Measurements from ENCODE around the gene GNAQ. TPM values are rescaled to one million over a fixed set of nuclear protein-coding genes. Genes with fewer than 3 reads are reported as not detected.

The GNAQ gene
- total RNA-seq, 1 experiment from 2014 or later, result 38.2 TPM

DNA sequence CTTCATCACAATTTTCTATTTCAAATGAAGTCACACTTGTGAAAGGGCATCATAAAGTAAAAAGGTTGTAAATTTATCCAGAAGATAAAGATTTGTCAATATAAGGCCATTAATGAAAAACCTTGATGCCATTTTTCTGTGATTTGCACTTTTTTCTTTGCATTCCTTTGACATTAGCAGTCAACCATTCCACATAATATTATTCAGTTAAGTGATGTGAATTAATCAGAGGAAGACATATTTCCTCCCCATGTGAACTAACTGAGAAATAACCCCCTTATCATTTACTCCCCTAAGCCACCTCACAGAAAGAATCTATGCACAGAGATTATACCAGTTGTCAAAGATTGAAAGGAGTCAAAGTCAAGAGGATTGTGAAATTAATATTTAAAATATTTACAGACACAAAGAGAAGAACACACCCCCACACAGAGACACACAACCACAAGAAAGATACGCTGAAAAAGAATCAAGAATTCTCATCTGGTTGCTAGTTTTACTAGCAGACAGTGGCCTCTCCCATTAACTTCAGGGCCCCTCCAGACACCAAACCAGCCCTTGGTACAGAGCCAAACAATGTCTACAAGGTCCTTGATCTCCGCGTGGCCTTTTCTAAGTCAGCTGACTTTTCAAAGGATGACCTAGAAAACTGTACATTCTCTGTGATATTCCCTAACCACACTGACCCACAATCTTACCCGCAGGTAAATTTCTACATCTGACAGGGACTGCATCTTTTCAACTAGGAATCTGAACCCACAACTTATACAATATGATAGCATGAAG is 29.5 kb downstream of the GNAQ start:
- Mint-ChIP-seq H3K4me3 (ENCODE audit: unreplicated experiment) (no peak overlapping the region), H3K27me3 (ENCODE audit: insufficient read depth, unreplicated experiment) (no peaks in the 10 kb centered on the region), H3K27ac (ENCODE audit: low read depth, unreplicated experiment) (no peak overlapping the region), H3K9me3 (ENCODE audit: unreplicated experiment) (peaks cover 7% of the 10 kb centered on the region), H3K36me3 (ENCODE audit: insufficient read depth, unreplicated experiment) (peaks cover 8% of the 10 kb centered on the region), H3K4me1 (ENCODE audit: insufficient read depth, unreplicated experiment) (peaks cover 26% of the 10 kb centered on the region)
- ChIA-PET CTCF (interaction anchor here (0.7 to 0.9 kb wide), 2 partner anchors 25 to 38 kb away, joined by 3 to 4 read pairs; no protein-coding TSS in a partner anchor), POLR2A (interaction anchor here (0.8 kb wide), 1 partner anchor 25 kb away, joined by 3 read pairs; no protein-coding TSS in a partner anchor)
- intact Hi-C loops (cut with micrococcal nuclease), result no loop called here
- BruUV-seq (replicated peaks), result no TSS peak
- TF ChIP-seq, protein P1, sequence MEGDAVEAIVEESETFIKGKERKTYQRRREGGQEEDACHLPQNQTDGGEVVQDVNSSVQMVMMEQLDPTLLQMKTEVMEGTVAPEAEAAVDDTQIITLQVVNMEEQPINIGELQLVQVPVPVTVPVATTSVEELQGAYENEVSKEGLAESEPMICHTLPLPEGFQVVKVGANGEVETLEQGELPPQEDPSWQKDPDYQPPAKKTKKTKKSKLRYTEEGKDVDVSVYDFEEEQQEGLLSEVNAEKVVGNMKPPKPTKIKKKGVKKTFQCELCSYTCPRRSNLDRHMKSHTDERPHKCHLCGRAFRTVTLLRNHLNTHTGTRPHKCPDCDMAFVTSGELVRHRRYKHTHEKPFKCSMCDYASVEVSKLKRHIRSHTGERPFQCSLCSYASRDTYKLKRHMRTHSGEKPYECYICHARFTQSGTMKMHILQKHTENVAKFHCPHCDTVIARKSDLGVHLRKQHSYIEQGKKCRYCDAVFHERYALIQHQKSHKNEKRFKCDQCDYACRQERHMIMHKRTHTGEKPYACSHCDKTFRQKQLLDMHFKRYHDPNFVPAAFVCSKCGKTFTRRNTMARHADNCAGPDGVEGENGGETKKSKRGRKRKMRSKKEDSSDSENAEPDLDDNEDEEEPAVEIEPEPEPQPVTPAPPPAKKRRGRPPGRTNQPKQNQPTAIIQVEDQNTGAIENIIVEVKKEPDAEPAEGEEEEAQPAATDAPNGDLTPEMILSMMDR (IDR thresholded peaks at IDR 0.05; ENCODE audit: unreplicated experiment), result no peak
- DNase-seq (ENCODE audit: unreplicated experiment), result no peak

DNA sequence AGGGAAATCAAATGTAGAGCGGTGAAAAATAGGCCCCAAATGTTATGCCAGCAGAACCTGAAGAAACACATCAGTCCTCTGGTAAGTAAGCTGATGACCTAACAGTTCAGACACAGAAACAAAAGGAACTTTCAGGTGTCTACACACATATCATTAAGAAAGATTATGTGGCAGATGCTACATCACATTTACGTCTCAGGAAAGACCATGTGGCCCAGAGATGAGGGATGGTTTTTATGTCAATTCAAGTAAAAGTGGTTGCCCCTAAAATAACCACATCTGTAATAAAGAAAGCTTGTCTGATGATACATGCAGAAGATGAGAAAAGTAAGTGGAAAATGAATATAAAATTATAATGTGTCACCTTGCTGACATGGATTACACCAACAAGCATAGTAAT is 31.4 kb downstream of the GNAQ start:
- ChIA-PET CTCF (interaction anchor here (1.3 kb wide), 1 partner anchor 36 kb away, joined by 3 read pairs; no protein-coding TSS in a partner anchor), POLR2A (interaction anchor here (0.6 to 2.0 kb wide), 5 partner anchors 14 to 32 kb away, joined by 3 to 4 read pairs (median 3); no protein-coding TSS in a partner anchor)
- BruUV-seq (replicated peaks), result no TSS peak
- no peaks in the 10 kb centered on the region for H3K27me3 Mint-ChIP-seq (ENCODE audit: insufficient read depth, unreplicated experiment)
- H3K9me3 Mint-ChIP-seq (ENCODE audit: unreplicated experiment), result peaks cover 7% of the 10 kb centered on the region
- TF ChIP-seq, protein P1 (IDR thresholded peaks at IDR 0.05; ENCODE audit: unreplicated experiment), result no peak
- no peak overlapping the region for H3K27ac Mint-ChIP-seq (ENCODE audit: low read depth, unreplicated experiment)
- intact Hi-C loops (cut with micrococcal nuclease), result no loop called here
- H3K4me1 Mint-ChIP-seq (ENCODE audit: insufficient read depth, unreplicated experiment), result peaks cover 26% of the 10 kb centered on the region
- no peak overlapping the region for H3K4me3 Mint-ChIP-seq (ENCODE audit: unreplicated experiment)
- H3K36me3 Mint-ChIP-seq (ENCODE audit: insufficient read depth, unreplicated experiment), result peaks cover 8% of the 10 kb centered on the region
- DNase-seq (ENCODE audit: unreplicated experiment), result no peak

DNA sequence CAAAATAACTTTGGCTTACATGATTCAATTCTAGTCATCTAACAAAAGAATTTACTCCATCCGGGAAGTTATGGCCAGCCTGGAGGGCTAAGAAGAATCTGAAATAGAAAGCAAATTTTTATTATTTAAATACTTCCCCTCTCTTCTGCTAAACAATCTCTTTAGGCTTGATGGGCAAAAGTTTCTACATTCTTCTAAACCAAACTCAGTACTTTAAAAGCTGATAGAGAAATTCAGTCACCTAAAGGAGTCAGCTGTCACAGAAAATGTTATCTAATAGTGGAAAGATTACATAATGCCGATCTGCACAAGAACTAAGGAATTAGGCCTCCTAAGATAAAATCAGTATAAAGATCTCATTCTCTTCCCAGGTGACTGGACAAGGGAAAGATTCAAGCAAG is 32.4 kb downstream of the GNAQ start:
- no peak for DNase-seq (ENCODE audit: unreplicated experiment)
- peaks cover 19% of the 10 kb centered on the region for H3K4me1 Mint-ChIP-seq (ENCODE audit: insufficient read depth, unreplicated experiment)
- ChIA-PET POLR2A (interaction anchor here (0.7 to 2.0 kb wide), 5 partner anchors 9 to 576 kb away, joined by 3 to 4 read pairs (median 3); no protein-coding TSS in a partner anchor), CTCF (interaction anchor here (0.5 to 1.3 kb wide), 2 partner anchors 36 to 543 kb away, joined by 3 read pairs; no protein-coding TSS in a partner anchor)
- TF ChIP-seq, protein P1 (IDR thresholded peaks at IDR 0.05; ENCODE audit: unreplicated experiment), result no peak
- H3K4me3 Mint-ChIP-seq (ENCODE audit: unreplicated experiment), result no peak overlapping the region
- no peak overlapping the region for H3K27ac Mint-ChIP-seq (ENCODE audit: low read depth, unreplicated experiment)
- H3K9me3 Mint-ChIP-seq (ENCODE audit: unreplicated experiment), result peaks cover under 1% of the 10 kb centered on the region
- peaks cover 8% of the 10 kb centered on the region for H3K36me3 Mint-ChIP-seq (ENCODE audit: insufficient read depth, unreplicated experiment)
- BruUV-seq (replicated peaks), result no TSS peak
- intact Hi-C loops (cut with micrococcal nuclease), result no loop called here
- no peaks in the 10 kb centered on the region for H3K27me3 Mint-ChIP-seq (ENCODE audit: insufficient read depth, unreplicated experiment)

DNA sequence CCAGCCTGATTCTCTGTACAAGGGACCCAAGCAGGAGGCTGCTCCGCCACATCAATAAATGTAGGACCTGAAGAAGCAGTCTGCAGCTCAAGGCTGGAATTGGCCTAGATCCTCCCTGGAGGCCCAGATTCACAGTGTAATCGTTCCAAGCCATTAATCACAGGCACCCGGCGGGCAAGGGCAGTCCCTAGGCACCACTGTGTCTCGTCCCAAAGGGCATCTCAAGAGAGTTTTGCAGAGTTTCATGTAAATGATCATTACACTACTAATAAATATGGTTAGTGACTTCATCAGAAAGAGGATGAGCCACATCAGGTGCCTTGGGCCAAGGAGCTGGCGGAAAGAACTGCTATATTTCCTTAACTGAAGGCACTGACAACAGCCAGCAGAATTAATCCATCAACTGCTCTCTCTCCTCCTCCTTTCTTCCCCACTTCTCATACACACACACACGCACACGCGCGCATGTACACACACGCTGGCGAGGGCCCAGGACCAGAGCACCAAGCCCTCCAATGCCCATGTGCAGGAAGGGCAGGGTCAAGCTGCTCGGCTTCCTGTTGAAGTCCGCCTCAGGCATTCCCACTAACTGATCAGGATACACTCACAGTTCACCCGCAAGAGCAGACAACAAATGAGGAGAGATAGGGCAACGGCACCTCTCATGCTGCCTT is 33.9 kb downstream of the GNAQ start:
- Mint-ChIP-seq H3K36me3 (ENCODE audit: insufficient read depth, unreplicated experiment) (peaks cover 8% of the 10 kb centered on the region), H3K27me3 (ENCODE audit: insufficient read depth, unreplicated experiment) (no peaks in the 10 kb centered on the region), H3K4me3 (ENCODE audit: unreplicated experiment) (no peak overlapping the region), H3K4me1 (ENCODE audit: insufficient read depth, unreplicated experiment) (peaks cover 19% of the 10 kb centered on the region), H3K9me3 (ENCODE audit: unreplicated experiment) (no peaks in the 10 kb centered on the region), H3K27ac (ENCODE audit: low read depth, unreplicated experiment) (no peak overlapping the region)
- CTCF ChIA-PET, result interaction anchor here (0.6 to 1.1 kb wide), 4 partner anchors 23 to 564 kb away, joined by 3 to 4 read pairs (median 3); no protein-coding TSS in a partner anchor
- BruUV-seq (replicated peaks), result no TSS peak
- POLR2A ChIA-PET, result interaction anchor here (1.2 kb wide), 1 partner anchor 12 kb away, joined by 3 read pairs; no protein-coding TSS in a partner anchor
- intact Hi-C loops (cut with micrococcal nuclease), result no loop called here
- TF ChIP-seq, protein P1 (IDR thresholded peaks at IDR 0.05; ENCODE audit: unreplicated experiment), result no peak
- DNase-seq (ENCODE audit: unreplicated experiment), result no peak

All from MCF 10A (cell line).